Measurements from ENCODE around the gene RAB11FIP4.

GRCh38 chr17:31536451-31536850, 145.0 kb downstream of the RAB11FIP4 start:
- TF ChIP-seq CTCF (conservative IDR thresholded peaks at IDR 0.05 in 1 of 2, IDR thresholded peaks at IDR 0.05 in 1 of 2; ENCODE audit: low read depth in 1 of 2, low read length in 2 of 2) (no peak), EZH2 (IDR thresholded peaks at IDR 0.05; ENCODE audit: low read length, missing control alignments) (no peak)
